Lung (tissue), 12 donors: ENCODE data around the gene ZNF546. TPM values are rescaled to one million over a fixed set of nuclear protein-coding genes. Genes with fewer than 3 reads are reported as not detected.

ENCODE experiments used
- ATAC-seq: fragments of 200-7000 bp; cut with Tn5 transposase; one replicate; pipeline ENCODE4 v1.9.1; 2020; ENCODE audit warnings: moderate number of reproducible peaks; ENCODE audit not compliant: insufficient read depth, low FRiP score
- DNase-seq, 3 donors: peaks; one replicate each; pipeline ENCODE4 v3.0.0-alpha.2; 2013 to 2017
- H3K27ac ChIP-seq, 2 donors: one replicate each; pipeline ENCODE4 v1.5.1; 2013; ENCODE audit warnings: mild to moderate bottlenecking in 2 of 2, moderate library complexity in 2 of 2, control low read depth in 1 of 2, inconsistent platforms in 1 of 2, low read depth in 1 of 2, low read length in 1 of 2
- H3K27me3 ChIP-seq, 3 donors: one replicate each; pipeline ENCODE4 v1.5.1; 2013; ENCODE audit warnings: low read length in 2 of 3; ENCODE audit not compliant: control insufficient read depth in 3 of 3, insufficient read depth in 3 of 3
- H3K36me3 ChIP-seq, 4 donors: one replicate each; pipeline ENCODE4 v1.5.1; 2013; ENCODE audit warnings: low read length in 4 of 4, mild to moderate bottlenecking in 1 of 4, moderate library complexity in 1 of 4; ENCODE audit not compliant: control insufficient read depth in 4 of 4, insufficient read depth in 4 of 4
- H3K4me1 ChIP-seq, 5 donors: one replicate each; pipeline ENCODE4 v1.5.1; 2013; ENCODE audit warnings: low read length in 5 of 5, mild to moderate bottlenecking in 2 of 5, moderate library complexity in 1 of 5; ENCODE audit not compliant: control insufficient read depth in 5 of 5, insufficient read depth in 5 of 5
- H3K4me3 ChIP-seq: one replicate; pipeline ENCODE4 v1.5.1; 2013; ENCODE audit warnings: mild to moderate bottlenecking, control low read depth, moderate library complexity
- H3K9ac ChIP-seq, 2 donors: one replicate each; pipeline ENCODE4 v1.5.1; 2013; ENCODE audit warnings: low read length in 2 of 2, control low read depth in 1 of 2; ENCODE audit not compliant: insufficient read depth in 1 of 2
- H3K9me3 ChIP-seq, 4 donors: one replicate each; pipeline ENCODE4 v1.5.1; 2013; ENCODE audit warnings: low read length in 3 of 4, mild to moderate bottlenecking in 1 of 4, moderate library complexity in 1 of 4; ENCODE audit not compliant: control insufficient read depth in 4 of 4, insufficient read depth in 3 of 4
- CTCF ChIP-seq: IDR thresholded peaks from 2 replicates; pipeline ENCODE4 v1.5.1; 2012; ENCODE audit warnings: mild to moderate bottlenecking; ENCODE audit errors: control extremely low read depth, extremely low read depth
- WGBS, 2 donors: extraction: QIAGEN DNeasy Blood & Tissue Kit; methylation state at CpG; one replicate each; pipeline ENCODE4 v1.1.7; 2013; 5-methylcytosine and 5-hydroxymethylcytosine counted together
- polyA plus RNA-seq, 2 donors: library from polyadenylated mRNA; stranded (reverse); fragments of 200-250 nt; gene quantifications; one replicate each; pipeline ENCODE4 v1.2.1, GENCODE V29; 2013
- total RNA-seq, 2 donors: library from RNA; depleted of rRNA in 1 of 2; stranded (reverse); fragments of >200 nt in 1 of 2; gene quantifications; one replicate each; pipeline ENCODE4 v1.2.1, GENCODE V29; 2014 to 2021
- donor health status: control.
- donor health status: control.
- donor health status: Bipolar disorder and iron deficiency.
- donor health status: healthy.
- donor health status: DM: yes; HTN: yes; CAD: no.

The ZNF546 gene
- total and polyA plus RNA-seq, 4 donors, result 1.0 to 9.2 (median 2.7) TPM

GRCh38 chr19:39963898-39964297, 33.0 kb upstream of the ZNF546 start:
- 56 to 59% methylated on average over 3 of the region's 3 CpGs for WGBS, 2 donors
- Histone ChIP-seq H3K27ac (no peak overlapping the region), H3K27me3 (no peaks in the 10 kb centered on the region)

GRCh38 chr19:39966617-39967016, 30.2 kb upstream of the ZNF546 start:
- H3K9me3 ChIP-seq, result peaks cover 0 to 2% (median 0%) of the 10 kb centered on the region in 4 donors
- TF ChIP-seq CTCF, result no peak
- DNase-seq, result no peak
- H3K9ac ChIP-seq, result no peak overlapping the region
- ATAC-seq, result no peak
- no peaks in the 10 kb centered on the region for H3K27me3 ChIP-seq
- no peak overlapping the region for H3K27ac ChIP-seq
- H3K4me3 ChIP-seq, result no peak overlapping the region
- H3K4me1 ChIP-seq, result peaks cover 0 to 3% (median 0%) of the 10 kb centered on the region in 5 donors
- 94% methylated on average over 6 of the region's 6 CpGs for whole genome bisulfite sequencing, 2 donors
- peaks cover 0 to 3% (median 0%) of the 10 kb centered on the region in 4 donors for H3K36me3 ChIP-seq

More at GRCh38 chr19:39963898-39964297, 33.0 kb upstream of the ZNF546 start:
- Histone ChIP-seq H3K9me3 (peaks cover 0 to 2% (median 0%) of the 10 kb centered on the region in 4 donors), H3K4me3 (no peak overlapping the region), H3K36me3 (no peaks in the 10 kb centered on the region), H3K4me1 (no peaks in the 10 kb centered on the region), H3K9ac (no peak overlapping the region)
- no peak for ATAC-seq
- no peak for TF ChIP-seq CTCF
- no peak for DNase-seq

GRCh38 chr19:39967561-39967960, 29.3 kb upstream of the ZNF546 start:
- Histone ChIP-seq H3K9me3 (no peaks in the 10 kb centered on the region), H3K27ac (no peak overlapping the region), H3K36me3 (peaks cover 0 to 6% (median 4%) of the 10 kb centered on the region in 4 donors), H3K9ac (no peak overlapping the region), H3K27me3 (no peaks in the 10 kb centered on the region), H3K4me1 (peaks cover 0 to 9% (median 4%) of the 10 kb centered on the region in 5 donors), H3K4me3 (no peak overlapping the region)
- DNase-seq, result no peak
- ATAC-seq, result no peak
- 81 to 90% methylated on average over 9 of the region's 9 CpGs for WGBS, 2 donors
- no peak for TF ChIP-seq CTCF

GRCh38 chr19:39968789-39969188, 28.1 kb upstream of the ZNF546 start:
- Histone ChIP-seq H3K36me3 (peaks cover 3 to 14% (median 9%) of the 10 kb centered on the region in 4 donors), H3K4me1 (peaks cover 0 to 9% (median 4%) of the 10 kb centered on the region in 5 donors), H3K27me3 (no peaks in the 10 kb centered on the region), H3K9ac (no peak overlapping the region), H3K27ac (no peak overlapping the region), H3K4me3 (no peak overlapping the region), H3K9me3 (no peaks in the 10 kb centered on the region)
- WGBS, 2 donors, result 97 to 99% methylated on average over 15 of the region's 15 CpGs
- ATAC-seq, result no peak
- DNase-seq, result no peak
- TF ChIP-seq CTCF, result no peak
